B cell (primary cell): Measurements from ENCODE around the gene CPB2. TPM values are rescaled to one million over a fixed set of nuclear protein-coding genes. Genes with fewer than 3 reads are reported as not detected.

ENCODE experiments used
- ATAC-seq: fragments of 200-7000 bp; cut with Tn5 transposase; one replicate; pipeline ENCODE4 v1.10.0; 2021; ENCODE audit warnings: low read depth, mild to moderate bottlenecking, moderate number of reproducible peaks, moderate library complexity
- CTCF ChIA-PET: fragments of 350-600 bp; sonication (Branson Sonifier 250); formaldehyde crosslinking; loops from one replicate; lab custom pipeline; 2021; ENCODE audit warnings: antibody characterized with exemption, inconsistent platforms; lab: Charles Lee
- POLR2A ChIA-PET: fragments of 350-600 bp; sonication (Branson Sonifier 250); formaldehyde crosslinking; loops from one replicate; lab custom pipeline; 2021; ENCODE audit warnings: antibody characterized with exemption; lab: Charles Lee
- DNase-seq: peaks from one replicate; pipeline ENCODE4 v3.0.0; 2013
- H2AFZ ChIP-seq: 2 replicates; pipeline ENCODE4 v1.6.1; 2012; ENCODE audit warnings: mild to moderate bottlenecking, low read depth, low read length; ENCODE audit not compliant: insufficient read depth, poor library complexity, severe bottlenecking
- H3K27ac ChIP-seq, 2 donors: 1 replicate in 1 of 2; 2 replicates in 1 of 2; pipeline ENCODE4 v1.5.1; 2012 to 2013; ENCODE audit warnings: low read length in 2 of 2, mild to moderate bottlenecking in 2 of 2, moderate library complexity in 1 of 2
- H3K27me3 ChIP-seq, 4 experiments: fragments of 200-600 bp in 1 of 4; sonication (generic) in 1 of 4; replicated peaks in 1 of 4; 1 replicate in 2 of 4; 2 replicates in 2 of 4; pipeline versions ENCODE4 v1.6.1 to v1.7.0; 2013 to 2016; ENCODE audit warnings: low read length in 3 of 4, mild to moderate bottlenecking in 2 of 4, mixed read lengths in 1 of 4, moderate library complexity in 1 of 4; ENCODE audit not compliant: insufficient read depth in 4 of 4, control insufficient read depth in 3 of 4; ENCODE audit errors: control extremely low read depth in 1 of 4
- H3K36me3 ChIP-seq, 2 experiments: replicated peaks in 1 of 2; 1 replicate in 1 of 2; 2 replicates in 1 of 2; pipeline versions ENCODE4 v1.6.1 to v1.7.1; 2013; ENCODE audit warnings: low read length in 1 of 2; ENCODE audit not compliant: insufficient read depth in 2 of 2, control insufficient read depth in 1 of 2; ENCODE audit errors: control extremely low read depth in 1 of 2, extremely low read depth in 1 of 2
- H3K4me1 ChIP-seq, 2 donors: fragments of 200-600 bp in 1 of 2; sonication (generic) in 1 of 2; 1 replicate in 1 of 2; 2 replicates in 1 of 2; pipeline versions ENCODE4 v1.5.1 to v1.6.1; 2013 to 2017; ENCODE audit warnings: low read length in 2 of 2; ENCODE audit not compliant: control insufficient read depth in 2 of 2, insufficient read depth in 2 of 2
- H3K4me2 ChIP-seq: replicated peaks from 2 replicates; pipeline ENCODE3; 2012; ENCODE audit warnings: mild to moderate bottlenecking, low read depth, low read length; ENCODE audit not compliant: poor library complexity, severe bottlenecking
- H3K4me3 ChIP-seq, 5 experiments: fragments of 200-600 bp in 1 of 5; sonication (generic) in 1 of 5; 1 replicate in 3 of 5; 2 replicates in 2 of 5; pipeline versions ENCODE4 v1.5.1 to v1.7.0; 2011 to 2016; ENCODE audit warnings: low read length in 4 of 5, mild to moderate bottlenecking in 4 of 5, low read depth in 2 of 5, control low read depth in 1 of 5, moderate library complexity in 1 of 5; ENCODE audit not compliant: insufficient read depth in 1 of 5; ENCODE audit errors: control extremely low read depth in 1 of 5, extremely low read depth in 1 of 5
- H3K79me2 ChIP-seq: fragments of 200-600 bp; sonication (generic); one replicate; pipeline ENCODE4 v1.6.0; 2016; ENCODE audit warnings: low read length; ENCODE audit not compliant: control insufficient read depth, insufficient read depth
- H3K9ac ChIP-seq: fragments of 200-600 bp; sonication (generic); 2 replicates; pipeline ENCODE4 v1.6.1; 2017; ENCODE audit warnings: mild to moderate bottlenecking, low read length, moderate library complexity
- H3K9me3 ChIP-seq, 3 donors: one replicate each; pipeline versions ENCODE4 v1.6.1 to v1.7.1; 2013; ENCODE audit warnings: low read length in 2 of 3; ENCODE audit not compliant: control insufficient read depth in 2 of 3, insufficient read depth in 1 of 3; ENCODE audit errors: control extremely low read depth in 1 of 3
- H4K20me1 ChIP-seq: 2 replicates; pipeline ENCODE4 v1.6.0; 2012; ENCODE audit warnings: mild to moderate bottlenecking, low read length; ENCODE audit not compliant: insufficient read depth, control insufficient read depth, poor library complexity, severe bottlenecking
- H3K27ac Mint-ChIP-seq: one replicate; pipeline ENCODE4 v1.8.0; 2021; ENCODE audit warnings: mixed read lengths
- H3K27me3 Mint-ChIP-seq: one replicate; pipeline ENCODE4 v1.8.0; 2021; ENCODE audit warnings: mixed read lengths
- H3K4me1 Mint-ChIP-seq: one replicate; pipeline ENCODE4 v1.8.0; 2021; ENCODE audit warnings: mixed read lengths
- H3K4me3 Mint-ChIP-seq: one replicate; pipeline ENCODE4 v1.8.0; 2021; ENCODE audit warnings: mixed read lengths
- H3K9me3 Mint-ChIP-seq: one replicate; pipeline ENCODE4 v1.8.0; 2022; ENCODE audit warnings: mixed read lengths; ENCODE audit not compliant: insufficient read depth
- CTCF ChIP-seq: fragments of 200-600 bp; IDR thresholded peaks from one replicate; pipeline ENCODE4 v1.8.0; 2022; ENCODE audit warnings: antibody characterized with exemption, mild to moderate bottlenecking
- EZH2 ChIP-seq: IDR thresholded peaks from 2 replicates; pipeline ENCODE4 v1.6.1; 2012; ENCODE audit warnings: borderline replicate concordance, low read depth, mild to moderate bottlenecking, moderate library complexity, low read length; ENCODE audit not compliant: insufficient read depth, poor library complexity, severe bottlenecking
- WGBS: methylation state at CpG from one replicate; pipeline ENCODE4 v1.1.5; 2013; ENCODE audit warnings: missing lambda C conversion rate; ENCODE audit not compliant: insufficient coverage; 5-methylcytosine and 5-hydroxymethylcytosine counted together
- intact Hi-C: fragments of 100-400 bp; cut with micrococcal nuclease; formaldehyde crosslinking; loops from one replicate; pipeline ENCODE4 v1.10.0; 2022
- polyA plus RNA-seq: library from polyadenylated mRNA; depleted of rRNA; stranded (reverse); fragments of >200 nt; gene quantifications from 2 replicates; pipeline ENCODE4 v1.2.3, GENCODE V29; 2012
- total RNA-seq, 2 donors: library from RNA; stranded (reverse); fragments of 120-200 nt in 1 of 2; gene quantifications; 1 replicate in 1 of 2; 2 replicates in 1 of 2; pipeline versions ENCODE4 v1.2.3 to v1.2.4, GENCODE V29; 2013 to 2022

CPB2 gene
- total and polyA plus RNA-seq, 2 donors (not counting 1 experiment from before 2014, with no cell fraction given): not detected

- H3K27ac ChIP-seq: peak overlapping the region; percentile 23 to 78
- H3K4me2 ChIP-seq: no peak overlapping the region
- DNase-seq (no peak), ATAC-seq (no peak)
- 9% methylated on average over 4 of the region's 11 CpGs for WGBS
- ChIA-PET POLR2A (no interaction called here), CTCF (interaction anchor here (0.9 to 1.6 kb wide), 6 partner anchors 10 to 168 kb away, joined by 3 to 4 read pairs (median 3); no protein-coding TSS in a partner anchor)
- Mint-ChIP-seq H3K27me3 (no peaks in the 10 kb centered on the region), H3K9me3 (no peaks in the 10 kb centered on the region), H3K4me1 (peaks cover 30% of the 10 kb centered on the region), H3K27ac (peak overlapping the region; percentile 88), H3K4me3 (peak overlapping the region; percentile 58)
- H3K36me3 ChIP-seq: peaks cover 6 to 42% of the 10 kb centered on the region in 2 experiments
- TF ChIP-seq EZH2: no peak
- no peak for TF ChIP-seq CTCF
- peaks cover 13 to 16% of the 10 kb centered on the region in 2 donors for H3K4me1 ChIP-seq
- H3K4me3 ChIP-seq: no peak overlapping the region
- no peak overlapping the region for H2AFZ ChIP-seq
- H3K9ac ChIP-seq: no peak overlapping the region
- H3K27me3 ChIP-seq: no peaks in the 10 kb centered on the region
- intact Hi-C loops: loop anchor here (2.0 to 10.0 kb wide), 5 partner anchors 37 to 320 kb away; partner anchors contain the start of genes LCP1 and ZC3H13
- H4K20me1 ChIP-seq: peaks cover 6% of the 10 kb centered on the region
- H3K79me2 ChIP-seq: no peaks in the 10 kb centered on the region
- H3K9me3 ChIP-seq: no peaks in the 10 kb centered on the region
These were observed 20.4 kb upstream of the CPB2 start for GRCh38 chr13:46124967-46125933.
